ENCODE results near the gene SMURF1.

Gene SMURF1

DNA sequence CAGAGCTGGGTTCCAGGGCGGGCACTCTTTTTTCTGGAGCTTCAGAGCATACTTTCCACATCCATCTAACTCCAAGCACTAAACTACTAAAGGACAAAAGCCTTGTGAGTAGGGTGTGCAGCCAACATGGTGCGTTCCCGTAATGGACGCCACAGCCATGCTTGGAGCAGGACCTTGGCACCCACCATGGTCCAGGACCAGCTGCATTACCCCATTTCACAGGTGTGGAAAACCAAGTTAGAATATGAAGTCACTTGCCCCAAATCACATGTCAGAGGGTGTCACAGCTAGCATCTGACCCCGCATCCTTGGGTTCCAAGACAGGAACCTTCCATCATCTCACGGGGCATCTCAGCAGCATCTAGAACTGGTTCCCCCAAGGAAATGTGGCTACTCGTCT is 112.4 kb downstream of the SMURF1 start:
- Histone ChIP-seq H3K36me3 (ENCODE audit: control insufficient read depth, insufficient read depth, low read length) (peaks cover 38% of the 10 kb centered on the region), H3K4me3 (replicated peaks; ENCODE audit: low read depth, low read length) (no peak overlapping the region), H3K27me3 (replicated peaks; ENCODE audit: control insufficient read depth, insufficient read depth, low read length) (no peaks in the 10 kb centered on the region)
- TF ChIP-seq, protein P1, sequence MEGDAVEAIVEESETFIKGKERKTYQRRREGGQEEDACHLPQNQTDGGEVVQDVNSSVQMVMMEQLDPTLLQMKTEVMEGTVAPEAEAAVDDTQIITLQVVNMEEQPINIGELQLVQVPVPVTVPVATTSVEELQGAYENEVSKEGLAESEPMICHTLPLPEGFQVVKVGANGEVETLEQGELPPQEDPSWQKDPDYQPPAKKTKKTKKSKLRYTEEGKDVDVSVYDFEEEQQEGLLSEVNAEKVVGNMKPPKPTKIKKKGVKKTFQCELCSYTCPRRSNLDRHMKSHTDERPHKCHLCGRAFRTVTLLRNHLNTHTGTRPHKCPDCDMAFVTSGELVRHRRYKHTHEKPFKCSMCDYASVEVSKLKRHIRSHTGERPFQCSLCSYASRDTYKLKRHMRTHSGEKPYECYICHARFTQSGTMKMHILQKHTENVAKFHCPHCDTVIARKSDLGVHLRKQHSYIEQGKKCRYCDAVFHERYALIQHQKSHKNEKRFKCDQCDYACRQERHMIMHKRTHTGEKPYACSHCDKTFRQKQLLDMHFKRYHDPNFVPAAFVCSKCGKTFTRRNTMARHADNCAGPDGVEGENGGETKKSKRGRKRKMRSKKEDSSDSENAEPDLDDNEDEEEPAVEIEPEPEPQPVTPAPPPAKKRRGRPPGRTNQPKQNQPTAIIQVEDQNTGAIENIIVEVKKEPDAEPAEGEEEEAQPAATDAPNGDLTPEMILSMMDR (IDR thresholded peaks at IDR 0.05; ENCODE audit: insufficient read depth, low read length, poor library complexity, severe bottlenecking) = no peak
- no peak for DNase-seq (ENCODE audit: extremely low read depth, insufficient read length)

DNA sequence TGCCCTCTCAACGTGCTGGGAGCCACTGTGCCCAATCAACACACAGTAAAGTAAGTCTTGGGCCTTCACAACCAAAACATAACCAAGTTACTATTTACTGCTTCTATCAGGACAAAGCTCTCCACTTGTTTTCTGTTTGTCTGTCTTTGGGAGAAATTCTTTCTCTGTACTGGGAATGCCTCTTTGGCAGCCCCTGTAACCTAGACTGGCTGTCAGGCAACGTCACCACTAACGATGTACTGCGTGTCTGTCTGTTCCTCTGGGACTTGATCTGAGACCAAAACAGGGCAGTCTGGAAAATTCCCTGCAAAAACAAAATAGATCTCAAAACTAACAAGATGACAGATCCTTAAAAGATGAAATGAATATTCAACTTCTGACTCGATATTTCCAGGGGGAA is 113.0 kb downstream of the SMURF1 start:
- Histone ChIP-seq H3K36me3 (ENCODE audit: control insufficient read depth, insufficient read depth, low read length) (peaks cover 37% of the 10 kb centered on the region), H3K4me3 (replicated peaks; ENCODE audit: low read depth, low read length) (no peak overlapping the region)
- TF ChIP-seq, protein P1 (IDR thresholded peaks at IDR 0.05; ENCODE audit: insufficient read depth, low read length, poor library complexity, severe bottlenecking) = no peak

DNA sequence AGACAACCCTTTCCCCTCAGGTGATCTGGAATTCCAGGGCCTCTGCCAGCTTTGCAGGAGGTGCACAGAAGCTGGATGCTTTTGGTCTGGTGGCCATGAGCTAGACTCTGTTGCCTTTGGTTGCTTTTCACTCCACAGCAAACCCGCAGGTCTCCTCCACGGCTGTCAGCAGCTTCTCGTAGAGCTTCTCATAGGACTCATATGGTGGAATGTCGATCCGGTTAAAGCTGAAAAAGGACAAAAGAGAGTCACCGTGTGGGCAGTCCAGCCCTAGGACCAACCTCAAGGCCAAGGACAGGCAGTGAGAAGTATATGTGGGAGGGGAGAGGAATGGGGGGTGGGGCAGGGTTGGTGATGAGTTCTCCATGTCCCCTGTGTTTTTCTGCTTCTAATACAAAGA is 113.5 kb downstream of the SMURF1 start:
- Histone ChIP-seq H3K4me3 (replicated peaks; ENCODE audit: low read depth, low read length) (no peak overlapping the region), H3K36me3 (ENCODE audit: control insufficient read depth, insufficient read depth, low read length) (peaks cover 33% of the 10 kb centered on the region), H3K27me3 (replicated peaks; ENCODE audit: control insufficient read depth, insufficient read depth, low read length) (no peaks in the 10 kb centered on the region)
- DNase-seq (ENCODE audit: extremely low read depth, insufficient read length) = no peak
- TF ChIP-seq, protein P1 (IDR thresholded peaks at IDR 0.05; ENCODE audit: insufficient read depth, low read length, poor library complexity, severe bottlenecking) = no peak

More for the DNA sequence above, 113.0 kb downstream of the SMURF1 start:
- no peak for DNase-seq (ENCODE audit: extremely low read depth, insufficient read length)
- no peaks in the 10 kb centered on the region for H3K27me3 ChIP-seq (replicated peaks; ENCODE audit: control insufficient read depth, insufficient read depth, low read length)

DNA sequence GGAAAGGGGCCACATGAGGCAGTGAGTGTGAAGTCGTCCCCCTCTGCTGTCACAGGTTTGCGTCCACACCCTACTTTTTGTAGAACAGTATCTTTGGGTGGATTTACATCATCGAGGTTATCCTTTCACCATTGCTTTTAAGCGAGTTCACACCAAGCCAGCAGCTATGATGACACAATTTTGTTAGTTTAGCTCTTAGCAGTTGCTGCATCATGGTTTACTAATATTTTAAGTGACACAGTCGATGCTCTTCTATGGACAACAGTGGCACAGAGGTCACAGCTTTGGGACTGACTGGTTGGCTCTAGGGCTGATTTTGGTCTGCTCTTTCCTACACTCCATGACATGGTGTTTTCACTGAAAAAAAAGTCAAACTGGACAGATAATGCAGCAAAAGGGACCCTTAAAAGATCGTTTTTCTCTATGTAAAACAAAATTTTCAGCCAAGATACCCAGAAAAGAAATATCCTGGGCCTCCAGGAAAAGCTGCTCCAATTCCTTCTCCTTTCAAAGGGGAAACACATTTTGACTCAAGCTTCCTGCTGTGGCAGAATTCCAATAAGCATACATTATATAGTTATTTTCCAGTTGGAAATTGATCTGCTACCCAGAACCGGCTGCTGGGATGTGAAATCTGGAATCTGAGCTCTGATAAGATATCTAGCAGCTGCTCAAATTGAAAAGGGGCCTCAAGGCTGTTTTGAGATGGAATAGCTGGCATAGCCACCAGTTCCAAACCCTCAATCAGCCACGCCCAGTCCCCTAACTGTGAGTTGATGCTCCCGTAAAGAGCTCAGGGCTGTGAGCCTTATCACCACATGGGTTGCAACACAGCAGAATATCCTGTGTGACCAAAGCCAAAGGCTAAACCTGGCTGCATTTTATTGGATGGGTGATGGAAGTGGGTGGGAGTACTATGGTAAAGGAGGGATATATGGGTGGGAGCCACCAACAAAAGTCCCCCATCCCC is 114.2 kb downstream of the SMURF1 start:
- Histone ChIP-seq H3K4me3 (replicated peaks; ENCODE audit: low read depth, low read length) (no peak overlapping the region), H3K36me3 (ENCODE audit: control insufficient read depth, insufficient read depth, low read length) (peaks cover 27% of the 10 kb centered on the region), H3K27me3 (replicated peaks; ENCODE audit: control insufficient read depth, insufficient read depth, low read length) (no peaks in the 10 kb centered on the region)
- no peak for DNase-seq (ENCODE audit: extremely low read depth, insufficient read length)
- TF ChIP-seq, protein P1 (IDR thresholded peaks at IDR 0.05; ENCODE audit: insufficient read depth, low read length, poor library complexity, severe bottlenecking) = no peak

DNA sequence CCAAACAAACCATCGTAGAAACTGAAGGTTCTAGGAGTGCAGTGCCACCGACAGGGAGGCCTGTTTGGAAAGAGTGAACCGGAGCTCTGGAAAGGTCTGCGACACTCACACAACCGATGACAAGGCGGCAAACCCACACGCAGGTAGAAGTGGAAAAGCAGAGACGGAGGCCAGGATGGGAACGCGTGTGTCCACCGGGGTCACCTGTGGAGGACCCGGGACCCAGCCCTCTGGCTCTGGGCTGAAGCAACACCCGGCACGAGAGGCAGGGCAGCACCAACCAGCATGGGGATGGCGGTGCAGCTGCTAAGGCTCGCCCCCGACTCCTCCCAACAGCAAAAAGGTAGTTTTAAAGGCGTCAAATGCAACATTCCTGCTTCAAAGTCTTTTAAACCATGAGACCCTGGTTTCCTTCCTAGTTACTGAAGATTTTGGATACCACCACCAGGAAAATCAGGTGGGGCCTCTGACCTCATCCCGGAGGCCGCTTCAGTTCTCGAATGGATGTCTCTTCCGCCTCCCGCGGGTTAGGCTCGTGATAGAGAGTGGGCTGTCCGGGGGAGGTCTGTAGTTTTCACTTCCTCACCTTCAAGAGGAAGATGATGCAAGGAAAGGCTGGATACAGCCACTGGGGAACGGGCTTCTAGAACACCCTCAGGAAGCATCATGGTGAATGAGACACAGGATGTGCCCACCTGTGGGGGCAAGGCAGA is 115.5 kb downstream of the SMURF1 start:
- TF ChIP-seq, protein P1 (IDR thresholded peaks at IDR 0.05; ENCODE audit: insufficient read depth, low read length, poor library complexity, severe bottlenecking) = no peak
- Histone ChIP-seq H3K27me3 (replicated peaks; ENCODE audit: control insufficient read depth, insufficient read depth, low read length) (no peaks in the 10 kb centered on the region), H3K36me3 (ENCODE audit: control insufficient read depth, insufficient read depth, low read length) (peaks cover 18% of the 10 kb centered on the region), H3K4me3 (replicated peaks; ENCODE audit: low read depth, low read length) (no peak overlapping the region)
- no peak for DNase-seq (ENCODE audit: extremely low read depth, insufficient read length)

All from GM06990 (cell line).